ENCODE measurements around the gene RNF111. TPM values are rescaled to one million over a fixed set of nuclear protein-coding genes. Genes with fewer than 3 reads are reported as not detected.
"Not testable (repeated sequence)": the region's sequence is repeated elsewhere in the genome, so short reads cannot be mapped to it uniquely, and the experiment has no call there.

The RNF111 gene
- total and polyA plus RNA-seq, 10 of the 15 experiments (the other 5 are each of a cell fraction or from before 2014, with no cell fraction given) = 8.6 to 34.7 (median 15.7) TPM

DNA sequence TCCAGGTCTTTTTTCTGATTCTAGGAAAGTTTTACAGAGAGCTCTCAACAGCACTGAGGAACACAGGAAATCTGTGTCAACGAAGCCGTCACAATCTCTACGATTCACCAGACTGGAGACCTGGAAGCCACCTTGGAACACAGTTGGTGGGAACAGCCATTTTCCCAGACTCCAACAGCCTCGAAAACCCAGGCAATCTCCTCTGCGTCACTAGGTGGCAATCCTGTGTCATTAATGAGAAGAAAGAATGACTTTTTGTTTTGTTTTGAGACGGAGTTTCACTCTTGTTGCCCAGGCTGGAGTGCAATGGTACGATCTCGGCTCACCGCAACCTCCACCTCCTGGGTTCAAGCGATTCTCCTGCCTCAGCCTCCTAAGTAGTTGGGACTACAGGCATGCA lies 157.1 kb downstream of the RNF111 start:
- DNase-seq (ENCODE audit: low read depth, low spot score); POLR2A ChIA-PET; H4K20me1 ChIP-seq (ENCODE audit: control insufficient read depth, insufficient read depth); ATAC-seq; H3K9me3 ChIP-seq (replicated peaks; ENCODE audit: control insufficient read depth, insufficient read depth, low read length); H2AFZ ChIP-seq (ENCODE audit: control insufficient read depth, low read depth, low read length); in situ Hi-C loops (cut with MboI); H3K4me3 ChIP-seq; H3K79me2 ChIP-seq (ENCODE audit: control insufficient read depth, insufficient read depth, low read length); H3K4me2 ChIP-seq (ENCODE audit: control insufficient read depth, insufficient read depth); BruUV-seq (replicated peaks); H3K27ac ChIP-seq (ENCODE audit: control insufficient read depth, insufficient read depth); H3K4me1 ChIP-seq (ENCODE audit: control insufficient read depth, insufficient read depth, low read length); FAIRE-seq; H3K27me3 ChIP-seq (replicated peaks in 1 of 2; ENCODE audit: control insufficient read depth in 2 of 2, insufficient read depth in 2 of 2, low read length in 1 of 2); RAD21 ChIA-PET (ENCODE audit: unreplicated experiment); H3K9ac ChIP-seq (ENCODE audit: control insufficient read depth, insufficient read depth, low read length): not testable (repeated sequence)
- intact Hi-C loops (cut with micrococcal nuclease; ENCODE audit: unreplicated experiment) = loop anchor here (5.0 kb wide), 1 partner anchor 348 kb away; no protein-coding TSS in a partner anchor
- ChIA-PET SMC1A (ENCODE audit: uncharacterized antibody, unreplicated experiment) (interaction anchor here (0.8 kb wide), 1 partner anchor 21 kb away, joined by 3 read pairs; no protein-coding TSS in a partner anchor), CTCF (interaction anchor here (1.1 to 1.3 kb wide), 2 partner anchors 356 to 384 kb away, joined by 3 to 4 read pairs; no protein-coding TSS in a partner anchor)
- peak; percentile 32 for TF ChIP-seq RAD21 (IDR thresholded peaks at IDR 0.05; ENCODE audit: insufficient read depth, low read depth, low read length)
- TF ChIP-seq, protein P1, sequence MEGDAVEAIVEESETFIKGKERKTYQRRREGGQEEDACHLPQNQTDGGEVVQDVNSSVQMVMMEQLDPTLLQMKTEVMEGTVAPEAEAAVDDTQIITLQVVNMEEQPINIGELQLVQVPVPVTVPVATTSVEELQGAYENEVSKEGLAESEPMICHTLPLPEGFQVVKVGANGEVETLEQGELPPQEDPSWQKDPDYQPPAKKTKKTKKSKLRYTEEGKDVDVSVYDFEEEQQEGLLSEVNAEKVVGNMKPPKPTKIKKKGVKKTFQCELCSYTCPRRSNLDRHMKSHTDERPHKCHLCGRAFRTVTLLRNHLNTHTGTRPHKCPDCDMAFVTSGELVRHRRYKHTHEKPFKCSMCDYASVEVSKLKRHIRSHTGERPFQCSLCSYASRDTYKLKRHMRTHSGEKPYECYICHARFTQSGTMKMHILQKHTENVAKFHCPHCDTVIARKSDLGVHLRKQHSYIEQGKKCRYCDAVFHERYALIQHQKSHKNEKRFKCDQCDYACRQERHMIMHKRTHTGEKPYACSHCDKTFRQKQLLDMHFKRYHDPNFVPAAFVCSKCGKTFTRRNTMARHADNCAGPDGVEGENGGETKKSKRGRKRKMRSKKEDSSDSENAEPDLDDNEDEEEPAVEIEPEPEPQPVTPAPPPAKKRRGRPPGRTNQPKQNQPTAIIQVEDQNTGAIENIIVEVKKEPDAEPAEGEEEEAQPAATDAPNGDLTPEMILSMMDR (IDR thresholded peaks at IDR 0.05 in 2 of 3, conservative IDR thresholded peaks at IDR 0.05 in 1 of 3; ENCODE audit: control insufficient read depth in 2 of 3, extremely low read depth in 1 of 3, insufficient read depth in 1 of 3, low read depth in 3 of 3, low read length in 3 of 3) = peak in 1 of 3 experiments; percentile 32; a peak in 1 of 6 replicates
- peaks cover 14 to 34% of the 10 kb centered on the region in 2 experiments for H3K36me3 ChIP-seq (ENCODE audit: control insufficient read depth in 2 of 2, insufficient read depth in 2 of 2, low read length in 1 of 2)
- WGBS (ENCODE audit: insufficient coverage, insufficient replicate concordance, low lambda C conversion rate, missing lambda C conversion rate) = 94% methylated on average over 10 of the region's 10 CpGs

Other genes with a start within 250 kb of the RNF111 start
- gene ADAM10, start 238.0 kb upstream of the RNF111 start, total RNA-seq (2014; rRNA removed) = 40.7 and 43.9 TPM in 2 replicates
- 33.1 and 33.3 TPM in 2 replicates for gene ADAM10, start 238.0 kb upstream of the RNF111 start, total RNA-seq (2014; rRNA removed; fragmentation: Illumina TruSeq; extraction: Trizol)
- gene ADAM10, start 238.0 kb upstream of the RNF111 start, total RNA-seq (2021) = 73.7 and 77.0 TPM in 2 replicates
- gene ADAM10, start 238.0 kb upstream of the RNF111 start, polyA plus RNA-seq (2011; rRNA removed) = 83.0 and 107 TPM in 2 replicates
- 59.5 and 60.2 TPM in 2 replicates for gene ADAM10, start 238.0 kb upstream of the RNF111 start, polyA plus RNA-seq (2014; fragmentation: Illumina TruSeq; extraction: Trizol)
- 10 to 100 TPM; 10.0 to 11.1 TPM for gene ADAM10, start 238.0 kb upstream of the RNF111 start, polyA plus RNA-seq (2014; fragmentation: Nextera tagmentation; extraction: Ambion mirVana)
- 43.5 and 50.4 TPM in 2 replicates for gene ADAM10, start 238.0 kb upstream of the RNF111 start, polyA plus RNA-seq (2014; rRNA removed)
- 10 to 100 TPM; 87.6 to 88.9 TPM for gene ADAM10, start 238.0 kb upstream of the RNF111 start, polyA plus RNA-seq (2016; fragmentation: Nextera tagmentation; extraction: Ambion mirVana)
- 2.7 and 2.8 TPM in 2 replicates for gene MINDY2, start 216.4 kb upstream of the RNF111 start, total RNA-seq (2014; rRNA removed)
- 3.6 and 3.8 TPM in 2 replicates for gene MINDY2, start 216.4 kb upstream of the RNF111 start, total RNA-seq (2014; rRNA removed; fragmentation: Illumina TruSeq; extraction: Trizol)
- 4.2 and 5.2 TPM in 2 replicates for gene MINDY2, start 216.4 kb upstream of the RNF111 start, total RNA-seq (2021)
- 6.0 and 12.9 TPM in 2 replicates for gene MINDY2, start 216.4 kb upstream of the RNF111 start, polyA plus RNA-seq (2011; rRNA removed)
- gene MINDY2, start 216.4 kb upstream of the RNF111 start, polyA plus RNA-seq (2014; fragmentation: Illumina TruSeq; extraction: Trizol) = 2.4 and 3.3 TPM in 2 replicates
- gene MINDY2, start 216.4 kb upstream of the RNF111 start, polyA plus RNA-seq (2014; fragmentation: Nextera tagmentation; extraction: Ambion mirVana) = under 1 TPM; 0.73 to 0.74 TPM
- gene MINDY2, start 216.4 kb upstream of the RNF111 start, polyA plus RNA-seq (2014; rRNA removed) = 1.5 and 2.2 TPM in 2 replicates
- 1 to 10 TPM; 8.9 to 9.4 TPM for gene MINDY2, start 216.4 kb upstream of the RNF111 start, polyA plus RNA-seq (2016; fragmentation: Nextera tagmentation; extraction: Ambion mirVana)
- gene SLTM, start 54.0 kb upstream of the RNF111 start, total RNA-seq (2014; rRNA removed) = 89.6 and 98.9 TPM in 2 replicates
- 142 and 152 TPM in 2 replicates for gene SLTM, start 54.0 kb upstream of the RNF111 start, total RNA-seq (2014; rRNA removed; fragmentation: Illumina TruSeq; extraction: Trizol)
- 69.8 and 77.9 TPM in 2 replicates for gene SLTM, start 54.0 kb upstream of the RNF111 start, total RNA-seq (2021)
- gene SLTM, start 54.0 kb upstream of the RNF111 start, polyA plus RNA-seq (2011; rRNA removed) = 50.5 and 51.0 TPM in 2 replicates
- 129 and 152 TPM in 2 replicates for gene SLTM, start 54.0 kb upstream of the RNF111 start, polyA plus RNA-seq (2014; fragmentation: Illumina TruSeq; extraction: Trizol)
- gene SLTM, start 54.0 kb upstream of the RNF111 start, polyA plus RNA-seq (2014; fragmentation: Nextera tagmentation; extraction: Ambion mirVana) = 10 to 100 TPM; 81.0 to 92.2 TPM
- 77.4 and 79.9 TPM in 2 replicates for gene SLTM, start 54.0 kb upstream of the RNF111 start, polyA plus RNA-seq (2014; rRNA removed)
- 100 to 1,000 TPM; 111 TPM for gene SLTM, start 54.0 kb upstream of the RNF111 start, polyA plus RNA-seq (2016; fragmentation: Nextera tagmentation; extraction: Ambion mirVana)
- 80.9 and 87.1 TPM in 2 replicates for gene CCNB2, start 117.5 kb downstream of the RNF111 start, total RNA-seq (2014; rRNA removed)
- 94.8 and 99.8 TPM in 2 replicates for gene CCNB2, start 117.5 kb downstream of the RNF111 start, total RNA-seq (2014; rRNA removed; fragmentation: Illumina TruSeq; extraction: Trizol)
- 74.1 and 76.6 TPM in 2 replicates for gene CCNB2, start 117.5 kb downstream of the RNF111 start, total RNA-seq (2021)
- 97.7 and 133 TPM in 2 replicates for gene CCNB2, start 117.5 kb downstream of the RNF111 start, polyA plus RNA-seq (2011; rRNA removed)
- 102 and 107 TPM in 2 replicates for gene CCNB2, start 117.5 kb downstream of the RNF111 start, polyA plus RNA-seq (2014; fragmentation: Illumina TruSeq; extraction: Trizol)
- 100 to 1,000 TPM; 205 to 211 TPM for gene CCNB2, start 117.5 kb downstream of the RNF111 start, polyA plus RNA-seq (2014; fragmentation: Nextera tagmentation; extraction: Ambion mirVana)
- 75.1 and 89.1 TPM in 2 replicates for gene CCNB2, start 117.5 kb downstream of the RNF111 start, polyA plus RNA-seq (2014; rRNA removed)
- gene CCNB2, start 117.5 kb downstream of the RNF111 start, polyA plus RNA-seq (2016; fragmentation: Nextera tagmentation; extraction: Ambion mirVana) = 100 to 1,000 TPM; 171 to 178 TPM
- not detected in 2 replicates for gene LDHAL6B, start 219.2 kb downstream of the RNF111 start, total RNA-seq (2014; rRNA removed)
- not detected in 2 replicates for gene LDHAL6B, start 219.2 kb downstream of the RNF111 start, total RNA-seq (2014; rRNA removed; fragmentation: Illumina TruSeq; extraction: Trizol)
- gene LDHAL6B, start 219.2 kb downstream of the RNF111 start, total RNA-seq (2021) = not detected in 2 replicates
- not detected in 2 replicates for gene LDHAL6B, start 219.2 kb downstream of the RNF111 start, polyA plus RNA-seq (2011; rRNA removed)
- not detected in 2 replicates for gene LDHAL6B, start 219.2 kb downstream of the RNF111 start, polyA plus RNA-seq (2014; fragmentation: Illumina TruSeq; extraction: Trizol)
- gene LDHAL6B, start 219.2 kb downstream of the RNF111 start, polyA plus RNA-seq (2014; fragmentation: Nextera tagmentation; extraction: Ambion mirVana) = not detected
- gene LDHAL6B, start 219.2 kb downstream of the RNF111 start, polyA plus RNA-seq (2014; rRNA removed) = not detected in 2 replicates
- gene LDHAL6B, start 219.2 kb downstream of the RNF111 start, polyA plus RNA-seq (2016; fragmentation: Nextera tagmentation; extraction: Ambion mirVana) = under 1 TPM; 0.33 to 0.66 TPM

Data from GM12878 (cell line).